DMS153 (cell line): Measurements from ENCODE around the gene CLDN15.

ENCODE experiments used
- DNase-seq: peaks from one replicate; lab custom pipeline; 2025; lab: John Stamatoyannopoulos, UW

Gene CLDN15

GRCh38 chr7:101244375-101245146 is 7.0 kb upstream of the CLDN15 start, which contains the start of gene FIS1:
Gene FIS1, minus strand, starts transcription at chr7:101245081. Its CDS starts 77 bp downstream, at chr7:101245004.
- peak; percentile 85 for DNase-seq

- DNase-seq: no peak
Measured at GRCh38 chr7:101243646-101244374, 6.2 kb upstream of the CLDN15 start.

- DNase-seq: no peak
Measured at GRCh38 chr7:101241443-101242349, 4.1 kb upstream of the CLDN15 start.

- no peak for DNase-seq
Measured at GRCh38 chr7:101241015-101241363, 3.4 kb upstream of the CLDN15 start.

GRCh38 chr7:101240226-101241014 is 2.8 kb upstream of the CLDN15 start:
- DNase-seq: no peak

- DNase-seq: no peak
Measured at GRCh38 chr7:101239951-101240220, 2.3 kb upstream of the CLDN15 start.

GRCh38 chr7:101239191-101239950 is 1.8 kb upstream of the CLDN15 start:
- no peak for DNase-seq

- no peak for DNase-seq
Measured at GRCh38 chr7:101238226-101239182, 902 bp upstream of the CLDN15 start.

GRCh38 chr7:101236292-101236835 is 1.2 kb downstream of the CLDN15 start:
- DNase-seq: no peak

GRCh38 chr7:101235522-101235921 is 2.1 kb downstream of the CLDN15 start:
- DNase-seq: no peak

GRCh38 chr7:101235050-101235449 is 2.6 kb downstream of the CLDN15 start:
- no peak for DNase-seq

GRCh38 chr7:101234636-101235035 is 3.0 kb downstream of the CLDN15 start:
- no peak for DNase-seq

GRCh38 chr7:101233907-101234547 is 3.6 kb downstream of the CLDN15 start:
- no peak for DNase-seq

- peak; percentile 44 for DNase-seq
Measured at GRCh38 chr7:101232141-101232850, 5.3 kb downstream of the CLDN15 start.

- no peak for DNase-seq
Measured at GRCh38 chr7:101231644-101232043, 6.0 kb downstream of the CLDN15 start.

- DNase-seq: no peak
Measured at GRCh38 chr7:101226721-101227120, 10.9 kb downstream of the CLDN15 start.

GRCh38 chr7:101225650-101226049 is 12.0 kb downstream of the CLDN15 start:
- no peak for DNase-seq

- DNase-seq: no peak
Measured at GRCh38 chr7:101223528-101223927, 14.1 kb downstream of the CLDN15 start.
